K562 treated with DMSO at 1 percent for 12 hours (cell line): Measurements from ENCODE around the gene GRID2. TPM values are rescaled to one million over a fixed set of nuclear protein-coding genes. Genes with fewer than 3 reads are reported as not detected.

ENCODE experiments used
- total RNA-seq: library from RNA; unstranded; fragments of 300-600 nt; gene quantifications from 2 replicates; pipeline ENCODE4 v1.2.3, GENCODE V29; 2022; ENCODE audit not compliant: insufficient read depth

Gene GRID2
- total RNA-seq, result not detected in 2 replicates

GRCh38 chr4:92303621-92304027 lies at the start of gene GRID2:
Gene GRID2, plus strand, starts transcription at chr4:92303966.

